ENCODE measurements around the gene GNL1.

DNA sequence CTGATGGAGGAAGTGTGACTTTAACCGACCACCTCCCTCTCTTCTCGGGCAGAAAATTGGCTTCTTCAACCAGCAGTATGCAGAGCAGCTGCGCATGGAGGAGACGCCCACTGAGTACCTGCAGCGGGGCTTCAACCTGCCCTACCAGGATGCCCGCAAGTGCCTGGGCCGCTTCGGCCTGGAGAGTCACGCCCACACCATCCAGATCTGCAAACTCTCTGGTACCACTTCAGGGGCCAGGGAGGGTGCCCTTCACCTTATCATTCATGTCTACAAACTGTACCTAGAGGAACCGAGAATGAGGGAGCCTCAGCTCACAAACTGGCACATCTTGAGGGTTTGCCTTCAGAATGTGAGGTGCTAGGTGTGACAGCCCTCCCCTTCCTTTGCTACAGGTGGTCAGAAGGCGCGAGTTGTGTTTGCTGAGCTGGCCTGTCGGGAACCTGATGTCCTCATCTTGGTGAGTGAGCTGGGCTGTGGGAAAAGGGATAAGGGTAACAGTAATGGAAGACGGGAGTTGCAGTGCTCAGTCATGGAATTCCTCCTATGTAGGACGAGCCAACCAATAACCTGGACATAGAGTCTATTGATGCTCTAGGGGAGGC, 33.6 kb upstream of the GNL1 start:
- TF ChIP-seq, protein P1, sequence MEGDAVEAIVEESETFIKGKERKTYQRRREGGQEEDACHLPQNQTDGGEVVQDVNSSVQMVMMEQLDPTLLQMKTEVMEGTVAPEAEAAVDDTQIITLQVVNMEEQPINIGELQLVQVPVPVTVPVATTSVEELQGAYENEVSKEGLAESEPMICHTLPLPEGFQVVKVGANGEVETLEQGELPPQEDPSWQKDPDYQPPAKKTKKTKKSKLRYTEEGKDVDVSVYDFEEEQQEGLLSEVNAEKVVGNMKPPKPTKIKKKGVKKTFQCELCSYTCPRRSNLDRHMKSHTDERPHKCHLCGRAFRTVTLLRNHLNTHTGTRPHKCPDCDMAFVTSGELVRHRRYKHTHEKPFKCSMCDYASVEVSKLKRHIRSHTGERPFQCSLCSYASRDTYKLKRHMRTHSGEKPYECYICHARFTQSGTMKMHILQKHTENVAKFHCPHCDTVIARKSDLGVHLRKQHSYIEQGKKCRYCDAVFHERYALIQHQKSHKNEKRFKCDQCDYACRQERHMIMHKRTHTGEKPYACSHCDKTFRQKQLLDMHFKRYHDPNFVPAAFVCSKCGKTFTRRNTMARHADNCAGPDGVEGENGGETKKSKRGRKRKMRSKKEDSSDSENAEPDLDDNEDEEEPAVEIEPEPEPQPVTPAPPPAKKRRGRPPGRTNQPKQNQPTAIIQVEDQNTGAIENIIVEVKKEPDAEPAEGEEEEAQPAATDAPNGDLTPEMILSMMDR (IDR thresholded peaks at IDR 0.05; ENCODE audit: insufficient read depth, low read depth, low read length), result no peak
- no peak for TF ChIP-seq EZH2 (IDR thresholded peaks at IDR 0.05; ENCODE audit: insufficient read depth, low read length)

Data from astrocyte (in vitro differentiated cells and primary cell).